HG03378 (cell line): ENCODE results near the gene TRPM3.

Source experiments
- ATAC-seq: cut with Tn5 transposase; IDR thresholded peaks from one replicate; pipeline ENCODE4 v1.9.1; 2021; ENCODE audit warnings: mild to moderate bottlenecking, moderate library complexity; ENCODE audit not compliant: unreplicated experiment

Gene TRPM3

GRCh38 chr9:70496244-70496643 is 625.2 kb downstream of the TRPM3 start:
- ATAC-seq = no peak

GRCh38 chr9:70495514-70495913 is 625.9 kb downstream of the TRPM3 start:
- no peak for ATAC-seq

GRCh38 chr9:70494221-70494620 is 627.2 kb downstream of the TRPM3 start:
- no peak for ATAC-seq

GRCh38 chr9:70493029-70493428 is 628.4 kb downstream of the TRPM3 start:
- no peak for ATAC-seq

GRCh38 chr9:70492319-70492777 is 629.1 kb downstream of the TRPM3 start:
- ATAC-seq = no peak

GRCh38 chr9:70491426-70492318 is 629.7 kb downstream of the TRPM3 start:
- ATAC-seq = no peak

GRCh38 chr9:70490478-70490877 is 630.9 kb downstream of the TRPM3 start:
- no peak for ATAC-seq

GRCh38 chr9:70488793-70489105 is 632.7 kb downstream of the TRPM3 start:
- no peak for ATAC-seq

GRCh38 chr9:70488098-70488792 is 633.2 kb downstream of the TRPM3 start:
- no peak for ATAC-seq

- no peak for ATAC-seq
Observed at GRCh38 chr9:70486127-70486526, 635.3 kb downstream of the TRPM3 start.

GRCh38 chr9:70485273-70485858 is 636.1 kb downstream of the TRPM3 start:
- no peak for ATAC-seq

GRCh38 chr9:70484232-70485130 is 636.9 kb downstream of the TRPM3 start:
- peak; percentile 65 for ATAC-seq

GRCh38 chr9:70481471-70481870 is 640.0 kb downstream of the TRPM3 start:
- no peak for ATAC-seq

GRCh38 chr9:70480405-70480980 is 640.9 kb downstream of the TRPM3 start:
- ATAC-seq = no peak

GRCh38 chr9:70479880-70480291 is 641.5 kb downstream of the TRPM3 start:
- ATAC-seq = no peak
